GM18505 (cell line): ENCODE measurements around the gene DEFB123.
"Not testable (repeated sequence)": the region's sequence is repeated elsewhere in the genome, so short reads cannot be mapped to it uniquely, and the experiment has no call there.

ENCODE experiments used
- ATAC-seq: cut with Tn5 transposase; IDR thresholded peaks from one replicate; pipeline ENCODE4 v1.9.1; 2021; ENCODE audit not compliant: unreplicated experiment
- POLR2A ChIP-seq: IDR thresholded peaks from 4 replicates; pipeline ENCODE4 v1.6.1; 2011; ENCODE audit warnings: borderline replicate concordance; ENCODE audit not compliant: insufficient read depth, insufficient read length; ENCODE audit errors: extremely low read depth

Gene DEFB123, protein sequence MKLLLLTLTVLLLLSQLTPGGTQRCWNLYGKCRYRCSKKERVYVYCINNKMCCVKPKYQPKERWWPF

DNA sequence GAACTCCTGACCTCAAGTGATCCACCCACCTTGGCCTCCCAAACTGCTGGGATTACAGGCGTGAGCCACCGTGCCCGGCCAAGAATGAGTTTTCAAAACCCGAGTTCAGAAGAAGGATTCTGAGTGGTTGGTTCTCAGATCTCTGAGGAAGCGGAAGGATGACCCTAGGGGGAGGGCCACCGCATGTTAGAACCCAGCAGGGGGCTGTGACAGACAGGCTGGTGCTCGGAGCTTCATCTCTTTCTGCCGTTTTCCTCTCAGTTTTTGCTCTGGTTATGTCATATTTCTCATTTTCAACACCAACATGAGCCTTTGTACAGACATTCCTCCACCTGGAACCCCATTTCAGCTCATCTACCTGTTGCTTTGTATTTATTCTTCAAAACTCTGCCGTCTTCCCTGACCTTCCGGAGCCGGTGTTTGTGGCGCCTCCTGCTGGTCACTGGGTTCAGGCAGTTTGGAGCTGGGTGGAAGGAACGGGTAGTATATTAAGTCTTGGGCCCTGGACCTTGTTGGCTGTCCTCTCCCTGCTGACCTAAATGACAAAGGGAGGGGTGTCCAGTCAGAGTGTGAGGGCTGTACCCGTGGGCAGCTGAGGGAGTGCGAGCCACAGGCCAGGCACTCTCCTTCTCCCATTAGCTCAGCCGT, at the start of gene DEFB123:
TSS of gene DEFB123 (plus strand) at position 621 of the 648 bp plus-strand sequence. CDS start 67 bp downstream, outside the sequence.
- no peak for TF ChIP-seq POLR2A
- no peak for ATAC-seq

DNA sequence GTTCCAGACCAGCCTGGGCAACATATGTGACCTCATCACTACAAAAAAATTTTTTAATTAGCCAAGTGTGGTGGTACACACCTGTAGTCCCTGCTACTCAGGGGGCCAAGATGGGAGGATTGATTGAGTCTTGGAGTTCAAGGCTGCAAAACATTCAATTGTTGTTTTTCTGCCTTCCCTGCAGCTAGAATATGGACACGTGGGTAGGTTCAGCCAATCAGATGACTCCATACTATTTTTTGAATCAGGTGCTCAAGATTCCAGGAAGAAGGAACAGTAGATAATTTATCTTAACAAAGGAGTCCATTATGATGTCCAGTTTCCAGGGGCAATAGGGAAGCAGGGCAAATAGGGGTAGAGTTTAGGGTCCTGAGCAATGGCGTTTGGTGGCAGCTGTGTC, 47.6 kb upstream of the DEFB123 start:
- TF ChIP-seq POLR2A: no peak
- no peak for ATAC-seq

DNA sequence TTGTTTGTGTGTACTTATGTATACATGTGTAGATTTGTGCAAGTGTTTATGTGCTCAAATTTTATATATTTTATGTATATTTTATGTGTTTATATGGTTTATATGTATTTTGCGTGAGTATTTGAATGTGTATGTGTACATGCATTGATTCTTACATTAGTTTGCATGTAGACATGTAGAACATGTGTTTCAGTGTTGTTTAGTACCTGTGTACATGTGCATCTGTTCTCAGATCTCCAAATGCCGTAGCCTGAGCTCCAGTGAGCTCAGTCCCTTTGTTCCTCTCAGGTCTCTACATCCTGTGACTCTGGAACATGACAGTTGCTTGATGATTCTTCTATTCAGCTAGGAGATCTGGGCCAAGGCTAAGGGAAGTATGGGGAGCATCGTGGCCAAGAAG, 45.5 kb upstream of the DEFB123 start:
- no peak for ATAC-seq
- TF ChIP-seq POLR2A: no peak

DNA sequence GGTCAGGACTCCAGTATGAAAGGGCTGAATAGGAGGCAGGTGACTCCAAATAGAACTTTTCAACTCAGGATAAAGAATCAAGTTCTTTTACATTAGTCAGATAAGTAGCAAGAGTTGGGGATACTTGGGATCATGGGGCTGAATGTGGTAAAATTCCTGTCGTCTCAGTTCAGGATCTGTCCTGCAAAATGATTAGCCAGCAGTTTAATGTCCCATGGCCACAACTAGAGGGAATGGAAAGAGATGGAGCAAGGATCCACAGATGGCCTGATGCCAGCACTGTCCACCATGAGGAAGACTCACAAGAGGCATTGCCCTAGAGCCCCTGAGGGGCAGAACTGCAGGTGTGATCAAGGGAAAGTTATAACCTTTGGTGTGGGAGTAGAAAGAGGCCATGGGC, 36.5 kb upstream of the DEFB123 start:
- no peak for TF ChIP-seq POLR2A

DNA sequence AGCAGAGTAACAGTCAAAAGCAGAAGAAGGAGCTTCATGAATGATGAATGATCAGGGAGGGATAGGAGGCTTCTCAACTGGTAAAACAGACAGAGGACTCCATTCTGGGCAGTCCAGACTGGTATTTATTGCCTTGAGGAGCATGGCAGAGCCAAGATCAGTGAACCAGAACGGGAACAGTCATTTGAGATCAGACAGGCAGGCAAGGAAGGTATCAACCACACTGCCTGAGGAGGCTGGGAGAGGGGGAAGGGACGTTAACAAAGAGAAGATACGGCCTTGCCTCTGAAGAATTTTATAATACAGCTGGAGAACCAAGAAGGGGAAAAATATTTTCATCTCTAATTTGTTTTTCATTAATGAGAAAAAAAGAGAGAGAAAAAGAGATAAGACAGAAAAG, 34.3 kb upstream of the DEFB123 start, which contains the start of gene DEFB121:
TSS of gene DEFB121 (minus strand) at position 101 of the 400 bp plus-strand sequence. CDS start at position 38, 63 bp downstream.
- no peak for ATAC-seq
- no peak for TF ChIP-seq POLR2A

More for the DNA sequence above, 36.5 kb upstream of the DEFB123 start:
- no peak for ATAC-seq

DNA sequence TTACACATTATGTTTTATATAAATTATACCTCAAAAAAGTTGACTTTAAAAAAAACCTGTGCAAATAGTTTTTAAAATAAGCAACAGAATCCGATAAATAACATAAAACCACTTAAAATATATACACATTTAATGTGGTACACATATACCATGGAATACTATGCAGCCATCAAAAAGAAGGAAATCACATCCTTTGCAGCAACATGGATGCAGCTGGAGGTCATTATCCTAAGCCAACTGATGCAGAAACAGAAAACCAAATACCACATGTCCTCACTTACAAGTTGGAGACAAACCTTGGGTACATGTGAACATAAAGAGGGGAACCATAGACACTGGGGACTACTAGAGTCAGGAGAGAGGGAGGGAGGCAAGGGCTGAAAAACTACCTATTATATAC, 30.4 kb upstream of the DEFB123 start:
- no peak for ATAC-seq

DNA sequence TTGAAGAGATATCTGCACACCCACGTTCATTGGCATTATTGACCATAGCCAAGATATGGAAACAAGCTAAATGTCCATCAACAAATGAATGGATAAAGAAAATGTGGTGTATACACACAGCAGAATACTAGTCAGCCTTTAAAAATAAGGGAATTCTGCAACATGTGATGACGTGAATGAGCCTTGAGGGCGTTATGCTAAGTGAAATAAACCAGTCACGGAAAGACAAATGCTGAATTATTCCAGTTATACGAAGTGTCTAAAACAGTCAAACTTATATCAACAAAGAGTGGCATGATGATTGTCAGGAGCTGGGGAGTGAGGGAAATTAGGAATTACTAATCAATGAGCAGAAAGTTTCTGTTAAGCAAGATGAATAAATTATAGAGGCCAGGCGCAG, 26.1 kb upstream of the DEFB123 start:
- ATAC-seq: no peak
- no peak for TF ChIP-seq POLR2A

More for the DNA sequence above, 30.4 kb upstream of the DEFB123 start:
- TF ChIP-seq POLR2A: no peak

DNA sequence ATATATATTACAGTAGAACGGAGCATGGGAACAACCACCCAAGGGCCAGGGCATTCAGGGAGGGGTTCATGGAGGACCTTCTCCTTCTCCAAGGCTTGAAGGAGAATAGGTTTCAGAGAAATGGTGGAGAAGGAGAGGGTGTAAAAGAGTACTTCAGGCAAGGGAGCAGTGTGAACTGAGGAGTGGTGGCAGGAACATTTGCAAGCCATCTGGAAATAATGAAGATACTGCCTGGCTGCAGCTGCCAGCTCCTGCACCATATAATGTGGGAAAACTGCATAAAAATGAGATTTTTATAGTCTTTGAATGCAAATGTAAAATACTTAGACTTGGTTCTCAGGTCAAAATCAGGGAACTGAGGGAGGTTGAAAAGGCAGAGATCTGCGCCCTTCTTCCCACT, 24.8 kb upstream of the DEFB123 start:
- no peak for TF ChIP-seq POLR2A
- no peak for ATAC-seq

DNA sequence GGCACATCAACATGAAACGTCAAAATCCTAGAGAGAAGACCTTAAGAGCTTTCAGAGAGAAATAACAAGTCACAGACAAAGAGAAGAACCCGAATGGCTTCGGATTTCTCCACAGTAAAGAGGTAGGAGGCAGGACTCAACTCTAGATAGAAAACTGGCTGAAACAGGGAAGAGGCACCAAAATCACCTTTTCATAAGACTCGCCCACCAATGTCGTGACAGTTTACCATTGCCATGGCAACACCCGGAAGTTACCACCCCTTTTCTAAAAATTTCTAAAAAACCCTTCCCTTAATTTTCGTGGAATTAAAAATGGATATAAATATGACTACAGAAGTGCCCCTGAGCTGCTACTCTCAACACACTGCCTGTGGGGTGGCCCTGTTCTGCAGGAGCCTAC, 22.1 kb upstream of the DEFB123 start:
- TF ChIP-seq POLR2A: no peak
- ATAC-seq: no peak

DNA sequence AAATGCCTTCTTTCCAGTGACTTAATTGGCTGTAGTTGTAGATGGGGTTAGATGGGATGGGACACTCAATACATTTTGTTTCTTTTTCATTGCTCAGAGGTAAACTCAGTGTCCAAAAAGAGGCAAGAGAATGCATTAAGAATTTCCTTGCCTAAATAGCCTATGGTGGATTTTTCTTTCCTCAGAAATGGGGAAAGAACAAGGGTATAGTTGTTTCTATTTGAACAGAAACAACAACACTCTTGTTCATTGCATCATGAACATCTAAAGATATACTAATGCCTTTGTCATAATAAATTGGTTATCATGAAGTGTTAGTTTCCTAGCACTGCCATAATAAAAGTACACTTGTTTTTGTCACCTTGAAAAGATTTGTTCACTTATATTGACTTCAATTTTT, 14.6 kb upstream of the DEFB123 start:
- no peak for TF ChIP-seq POLR2A
- ATAC-seq: no peak

DNA sequence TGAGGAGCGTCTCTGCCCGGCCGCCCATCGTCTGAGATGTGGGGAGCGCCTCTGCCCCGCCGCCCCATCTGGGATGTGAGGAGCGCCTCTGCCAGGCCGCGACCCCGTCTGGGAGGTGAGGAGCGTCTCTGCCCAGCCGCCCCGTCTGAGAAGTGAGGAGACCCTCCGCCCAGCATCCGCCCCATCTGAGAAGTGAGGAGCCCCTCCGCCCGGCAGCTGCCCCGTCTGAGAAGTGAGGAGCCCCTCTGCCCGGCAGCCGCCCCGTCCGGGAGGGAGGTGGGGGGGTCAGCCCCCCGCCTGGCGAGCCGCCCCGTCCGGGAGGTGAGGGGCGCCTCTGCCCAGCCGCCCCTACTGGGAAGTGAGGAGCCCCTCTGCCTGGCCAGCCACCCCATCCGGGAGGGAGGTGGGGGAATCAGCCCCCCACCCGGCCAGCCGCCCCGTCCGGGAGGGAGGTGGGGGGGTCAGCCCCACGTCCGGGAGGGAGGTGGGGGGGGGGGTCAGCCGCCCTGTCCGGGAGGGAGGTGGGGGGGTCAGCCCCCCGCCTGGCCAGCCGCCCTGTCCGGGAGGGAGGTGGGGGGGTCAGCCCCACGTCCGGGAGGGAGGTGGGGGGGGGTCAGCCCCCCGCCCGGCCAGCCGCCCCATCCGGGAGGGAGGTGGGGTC, 13.4 kb upstream of the DEFB123 start:
- ATAC-seq: not testable (repeated sequence)

DNA sequence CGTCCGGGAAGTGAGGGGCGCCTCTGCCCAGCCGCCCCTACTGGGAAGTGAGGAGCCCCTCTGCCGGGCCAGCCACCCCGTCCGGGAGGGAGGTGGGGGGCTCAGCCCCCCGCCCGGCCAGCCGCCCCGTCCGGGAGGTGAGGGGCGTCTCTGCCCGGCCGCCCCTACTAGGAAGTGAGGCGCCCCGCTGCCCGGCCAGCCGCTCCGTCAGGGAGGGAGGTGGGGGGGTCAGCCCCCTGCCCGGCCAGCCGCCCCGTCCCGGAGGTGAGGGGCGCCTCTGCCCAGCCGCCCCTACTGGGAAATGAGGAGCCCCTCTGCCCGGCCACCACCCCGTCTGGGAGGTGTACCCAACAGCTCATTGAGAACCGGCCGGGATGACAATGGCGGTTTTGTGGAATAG, 12.9 kb upstream of the DEFB123 start:
- not testable (repeated sequence) for ATAC-seq

DNA sequence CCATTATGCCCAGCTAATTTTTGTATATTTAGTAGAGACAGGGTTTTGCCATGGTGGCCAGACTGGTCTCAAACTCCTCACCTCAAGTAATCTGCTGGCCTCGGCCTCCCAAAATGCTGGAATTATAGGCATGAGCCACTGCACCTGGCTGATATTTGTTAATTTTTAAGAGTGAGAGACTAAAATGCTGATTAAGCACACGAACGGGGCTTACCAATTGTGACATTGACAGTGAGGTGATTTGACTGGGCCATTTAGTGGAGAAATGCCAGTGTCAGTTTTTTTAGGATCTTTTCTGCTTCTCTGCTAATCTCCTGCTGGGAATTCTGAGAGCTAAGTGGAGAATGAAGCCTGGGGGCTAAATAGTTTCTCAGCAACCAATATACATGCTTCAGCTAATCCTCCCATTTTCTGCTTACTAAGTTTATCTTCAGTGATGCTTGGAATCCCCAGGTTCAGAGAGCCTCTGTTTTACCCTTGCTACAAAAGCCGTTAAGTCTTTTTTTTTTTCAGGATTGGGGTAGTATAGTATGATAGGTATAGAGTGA, 9.8 kb upstream of the DEFB123 start:
- TF ChIP-seq POLR2A: no peak
- ATAC-seq: no peak
